Measurements from ENCODE around the gene AK4.
A peak's percentile ranks its signal among the peaks of the same experiment; 100 is the strongest.

The AK4 gene

GRCh38 chr1:65146908-65147423 is 1.0 kb upstream of the AK4 start (continued):
- no peak; the same call in 1 of the 2 replicates for TF ChIP-seq ZNF792 (tag by site-specific recombination; IDR thresholded peaks at IDR 0.05)
- no peak for TF ChIP-seq ZNF48 (tag by site-specific recombination; IDR thresholded peaks at IDR 0.05)
- peak; percentile 63; the same call in 1 of the 2 replicates for TF ChIP-seq KLF9 (tag by site-specific recombination; IDR thresholded peaks at IDR 0.05; ENCODE audit: low read depth)
- TF ChIP-seq ZFP37 (tag by site-specific recombination; IDR thresholded peaks at IDR 0.05): 0 out of 2 replicates have a peak, but pooled peaks have one; percentile 20
- 0 out of 2 replicates have a peak, but pooled peaks have one; percentile 16 for TF ChIP-seq KLF8 (tag by site-specific recombination; IDR thresholded peaks at IDR 0.05)
- TF ChIP-seq GLI2 (tag by site-specific recombination; IDR thresholded peaks at IDR 0.05; ENCODE audit: borderline replicate concordance, low read depth): no peak
- TF ChIP-seq ZNF324 (tag by site-specific recombination; IDR thresholded peaks at IDR 0.05): 0 out of 2 replicates have a peak, but pooled peaks have one; percentile 36
- TF ChIP-seq MEIS1 (CRISPR knock-in tag; IDR thresholded peaks at IDR 0.05; ENCODE audit: borderline replicate concordance): no peak
- TF ChIP-seq ZNF843 (tag by site-specific recombination; IDR thresholded peaks at IDR 0.05): no peak
- TF ChIP-seq ZNF596 (tag by site-specific recombination; IDR thresholded peaks at IDR 0.05): no peak
- TF ChIP-seq ZNF449 (tag by site-specific recombination; IDR thresholded peaks at IDR 0.05): 0 out of 2 replicates have a peak, but pooled peaks have one; percentile 29
- TF ChIP-seq ZNF280C (tag by site-specific recombination; IDR thresholded peaks at IDR 0.05): no peak
- TF ChIP-seq BCL11A (tag by site-specific recombination; IDR thresholded peaks at IDR 0.05; ENCODE audit: low read depth): no peak
- no peak for TF ChIP-seq HIC1 (tag by site-specific recombination; IDR thresholded peaks at IDR 0.05)
- TF ChIP-seq ZNF560 (tag by site-specific recombination; IDR thresholded peaks at IDR 0.05; ENCODE audit: borderline replicate concordance): no peak
- TF ChIP-seq ZNF138 (tag by site-specific recombination; IDR thresholded peaks at IDR 0.05; ENCODE audit: borderline replicate concordance): no peak

GRCh38 chr1:65147424-65148177 is 402 bp upstream of the AK4 start:
- H3K4me1 ChIP-seq (ENCODE audit: control insufficient read depth, insufficient read depth, low read length): peaks cover 6% of the 10 kb centered on the region; the same call in 1 of the 2 replicates
- peak overlapping the region; percentile 84; the same call in 1 of the 2 replicates for H3K27ac ChIP-seq (ENCODE audit: extremely low read depth, low read depth, low read length)
- ChIA-PET CTCF (no interaction called here), POLR2A (interaction anchor here (0.6 to 1.0 kb wide), 4 partner anchors 28 to 73 kb away, joined by 3 read pairs; no protein-coding TSS in a partner anchor)
- H3K9me3 ChIP-seq (ENCODE audit: control insufficient read depth, insufficient read depth, low read depth, low read length): no peaks in the 10 kb centered on the region
- peak overlapping the region; percentile 82 for H3K4me3 ChIP-seq (ENCODE audit: low read depth, low read length)
- no peaks in the 10 kb centered on the region; a peak in 1 of 3 replicates for H3K36me3 ChIP-seq (ENCODE audit: control insufficient read depth in 2 of 2, insufficient read depth in 1 of 2, low read length in 2 of 2)
- TF ChIP-seq ZNF629 (tag by site-specific recombination; IDR thresholded peaks at IDR 0.05) (no peak), ZNF600 (tag by site-specific recombination; IDR thresholded peaks at IDR 0.05) (no peak; the same call in 1 of the 2 replicates), ZNF112 (tag by site-specific recombination; IDR thresholded peaks at IDR 0.05) (no peak), ZNF830 (tag by site-specific recombination; IDR thresholded peaks at IDR 0.05; ENCODE audit: low read depth) (no peak), ZNF624 (tag by site-specific recombination; IDR thresholded peaks at IDR 0.05) (no peak), ZFHX2 (tag by site-specific recombination; conservative IDR thresholded peaks at IDR 0.05) (peak; percentile 98), ZEB2 (tag by site-specific recombination; IDR thresholded peaks at IDR 0.05) (peak; percentile 59), GLI4 (tag by site-specific recombination; IDR thresholded peaks at IDR 0.05) (0 out of 2 replicates have a peak, but pooled peaks have one; percentile 15), ZNF76 (tag by site-specific recombination; IDR thresholded peaks at IDR 0.05; ENCODE audit: borderline replicate concordance, low read depth) (no peak), ZNF560 (tag by site-specific recombination; IDR thresholded peaks at IDR 0.05; ENCODE audit: borderline replicate concordance) (no peak), ZSCAN16 (tag by site-specific recombination; IDR thresholded peaks at IDR 0.05) (no peak), ZNF704 (tag by site-specific recombination; IDR thresholded peaks at IDR 0.05) (no peak), ZNF10 (tag by site-specific recombination; IDR thresholded peaks at IDR 0.05) (no peak)

Data from HEK293 (cell line).